Measurements from ENCODE around the gene LIFR.

GRCh38 chr5:38557792-38558191 is 1.3 kb upstream of the LIFR start:
- TF ChIP-seq ZNF157 (tag by site-specific recombination; IDR thresholded peaks at IDR 0.05), result no peak
- TF ChIP-seq, protein P1, sequence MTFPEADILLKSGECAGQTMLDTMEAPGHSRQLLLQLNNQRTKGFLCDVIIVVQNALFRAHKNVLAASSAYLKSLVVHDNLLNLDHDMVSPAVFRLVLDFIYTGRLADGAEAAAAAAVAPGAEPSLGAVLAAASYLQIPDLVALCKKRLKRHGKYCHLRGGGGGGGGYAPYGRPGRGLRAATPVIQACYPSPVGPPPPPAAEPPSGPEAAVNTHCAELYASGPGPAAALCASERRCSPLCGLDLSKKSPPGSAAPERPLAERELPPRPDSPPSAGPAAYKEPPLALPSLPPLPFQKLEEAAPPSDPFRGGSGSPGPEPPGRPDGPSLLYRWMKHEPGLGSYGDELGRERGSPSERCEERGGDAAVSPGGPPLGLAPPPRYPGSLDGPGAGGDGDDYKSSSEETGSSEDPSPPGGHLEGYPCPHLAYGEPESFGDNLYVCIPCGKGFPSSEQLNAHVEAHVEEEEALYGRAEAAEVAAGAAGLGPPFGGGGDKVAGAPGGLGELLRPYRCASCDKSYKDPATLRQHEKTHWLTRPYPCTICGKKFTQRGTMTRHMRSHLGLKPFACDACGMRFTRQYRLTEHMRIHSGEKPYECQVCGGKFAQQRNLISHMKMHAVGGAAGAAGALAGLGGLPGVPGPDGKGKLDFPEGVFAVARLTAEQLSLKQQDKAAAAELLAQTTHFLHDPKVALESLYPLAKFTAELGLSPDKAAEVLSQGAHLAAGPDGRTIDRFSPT (tag by site-specific recombination; IDR thresholded peaks at IDR 0.05), result no peak
- TF ChIP-seq, protein P2, sequence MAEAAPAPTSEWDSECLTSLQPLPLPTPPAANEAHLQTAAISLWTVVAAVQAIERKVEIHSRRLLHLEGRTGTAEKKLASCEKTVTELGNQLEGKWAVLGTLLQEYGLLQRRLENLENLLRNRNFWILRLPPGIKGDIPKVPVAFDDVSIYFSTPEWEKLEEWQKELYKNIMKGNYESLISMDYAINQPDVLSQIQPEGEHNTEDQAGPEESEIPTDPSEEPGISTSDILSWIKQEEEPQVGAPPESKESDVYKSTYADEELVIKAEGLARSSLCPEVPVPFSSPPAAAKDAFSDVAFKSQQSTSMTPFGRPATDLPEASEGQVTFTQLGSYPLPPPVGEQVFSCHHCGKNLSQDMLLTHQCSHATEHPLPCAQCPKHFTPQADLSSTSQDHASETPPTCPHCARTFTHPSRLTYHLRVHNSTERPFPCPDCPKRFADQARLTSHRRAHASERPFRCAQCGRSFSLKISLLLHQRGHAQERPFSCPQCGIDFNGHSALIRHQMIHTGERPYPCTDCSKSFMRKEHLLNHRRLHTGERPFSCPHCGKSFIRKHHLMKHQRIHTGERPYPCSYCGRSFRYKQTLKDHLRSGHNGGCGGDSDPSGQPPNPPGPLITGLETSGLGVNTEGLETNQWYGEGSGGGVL (tag by site-specific recombination; IDR thresholded peaks at IDR 0.05), result no peak
- TF ChIP-seq, protein P3, sequence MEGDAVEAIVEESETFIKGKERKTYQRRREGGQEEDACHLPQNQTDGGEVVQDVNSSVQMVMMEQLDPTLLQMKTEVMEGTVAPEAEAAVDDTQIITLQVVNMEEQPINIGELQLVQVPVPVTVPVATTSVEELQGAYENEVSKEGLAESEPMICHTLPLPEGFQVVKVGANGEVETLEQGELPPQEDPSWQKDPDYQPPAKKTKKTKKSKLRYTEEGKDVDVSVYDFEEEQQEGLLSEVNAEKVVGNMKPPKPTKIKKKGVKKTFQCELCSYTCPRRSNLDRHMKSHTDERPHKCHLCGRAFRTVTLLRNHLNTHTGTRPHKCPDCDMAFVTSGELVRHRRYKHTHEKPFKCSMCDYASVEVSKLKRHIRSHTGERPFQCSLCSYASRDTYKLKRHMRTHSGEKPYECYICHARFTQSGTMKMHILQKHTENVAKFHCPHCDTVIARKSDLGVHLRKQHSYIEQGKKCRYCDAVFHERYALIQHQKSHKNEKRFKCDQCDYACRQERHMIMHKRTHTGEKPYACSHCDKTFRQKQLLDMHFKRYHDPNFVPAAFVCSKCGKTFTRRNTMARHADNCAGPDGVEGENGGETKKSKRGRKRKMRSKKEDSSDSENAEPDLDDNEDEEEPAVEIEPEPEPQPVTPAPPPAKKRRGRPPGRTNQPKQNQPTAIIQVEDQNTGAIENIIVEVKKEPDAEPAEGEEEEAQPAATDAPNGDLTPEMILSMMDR (tag by site-specific recombination; IDR thresholded peaks at IDR 0.05), result no peak
